Measurements from ENCODE around the gene FBXL2.

DNA sequence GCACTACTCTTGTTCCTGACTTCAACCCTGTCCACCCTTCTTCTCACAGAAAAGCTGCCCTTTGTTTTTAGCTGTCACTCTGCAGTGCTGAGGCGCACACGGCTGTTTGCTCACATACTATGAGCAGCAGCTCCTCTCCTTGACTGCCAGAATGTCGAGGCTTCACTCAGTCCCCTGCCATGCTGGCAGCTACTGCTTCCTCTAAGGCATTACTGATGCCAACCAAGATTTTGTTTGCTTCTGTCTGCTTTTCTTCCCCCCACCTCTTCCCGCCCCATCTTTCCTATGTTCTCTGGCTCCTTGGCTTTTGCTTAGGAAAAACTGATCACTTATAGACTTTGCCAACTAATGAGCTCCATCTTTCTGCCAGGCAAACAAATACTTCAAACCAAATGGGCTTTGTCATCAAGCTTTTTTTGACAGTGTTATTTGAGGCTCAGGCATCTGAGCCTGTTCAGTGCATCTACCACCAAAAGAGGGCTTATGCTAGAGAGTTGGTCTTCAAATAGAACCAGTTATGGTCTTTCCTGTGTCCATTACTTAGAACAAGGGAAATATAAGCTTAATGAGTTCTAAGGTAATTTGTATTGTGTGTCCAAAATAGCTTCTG is 81.0 kb downstream of the FBXL2 start:
- TF ChIP-seq, protein P1, sequence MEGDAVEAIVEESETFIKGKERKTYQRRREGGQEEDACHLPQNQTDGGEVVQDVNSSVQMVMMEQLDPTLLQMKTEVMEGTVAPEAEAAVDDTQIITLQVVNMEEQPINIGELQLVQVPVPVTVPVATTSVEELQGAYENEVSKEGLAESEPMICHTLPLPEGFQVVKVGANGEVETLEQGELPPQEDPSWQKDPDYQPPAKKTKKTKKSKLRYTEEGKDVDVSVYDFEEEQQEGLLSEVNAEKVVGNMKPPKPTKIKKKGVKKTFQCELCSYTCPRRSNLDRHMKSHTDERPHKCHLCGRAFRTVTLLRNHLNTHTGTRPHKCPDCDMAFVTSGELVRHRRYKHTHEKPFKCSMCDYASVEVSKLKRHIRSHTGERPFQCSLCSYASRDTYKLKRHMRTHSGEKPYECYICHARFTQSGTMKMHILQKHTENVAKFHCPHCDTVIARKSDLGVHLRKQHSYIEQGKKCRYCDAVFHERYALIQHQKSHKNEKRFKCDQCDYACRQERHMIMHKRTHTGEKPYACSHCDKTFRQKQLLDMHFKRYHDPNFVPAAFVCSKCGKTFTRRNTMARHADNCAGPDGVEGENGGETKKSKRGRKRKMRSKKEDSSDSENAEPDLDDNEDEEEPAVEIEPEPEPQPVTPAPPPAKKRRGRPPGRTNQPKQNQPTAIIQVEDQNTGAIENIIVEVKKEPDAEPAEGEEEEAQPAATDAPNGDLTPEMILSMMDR (IDR thresholded peaks at IDR 0.05): no peak
- no peak for TF ChIP-seq POLR2A (IDR thresholded peaks at IDR 0.05)
